Activated CD4-positive, alpha-beta T cell treated with anti-CD3 and anti-CD28 coated beads, Interleukin-2, Interleukin-4, amounts not matched to agents 100 ng/mL and 50 ng/mL, durations not matched to agents 16 hours and 8 hours (primary cell): ENCODE data around the gene LCN10.

Experiments used
- DNase-seq: peaks from one replicate; pipeline ENCODE4 v3.0.0-alpha.2; 2020; ENCODE audit warnings: low spot score

The LCN10 gene

GRCh38 chr9:136700959-136701667, 41.6 kb downstream of the LCN10 start:
- DNase-seq = peak; percentile 82

GRCh38 chr9:136700304-136700703, 42.4 kb downstream of the LCN10 start:
- DNase-seq = no peak

GRCh38 chr9:136698635-136699246, 44.0 kb downstream of the LCN10 start:
- DNase-seq = no peak

- no peak for DNase-seq
These were observed 44.8 kb downstream of the LCN10 start for GRCh38 chr9:136697821-136698526.

GRCh38 chr9:136697146-136697820, 45.5 kb downstream of the LCN10 start:
- DNase-seq = no peak

- DNase-seq = no peak
These were observed 46.2 kb downstream of the LCN10 start for GRCh38 chr9:136696502-136696901.

GRCh38 chr9:136695955-136696354, 46.8 kb downstream of the LCN10 start:
- DNase-seq = no peak

- DNase-seq = no peak
These were observed 47.3 kb downstream of the LCN10 start for GRCh38 chr9:136695435-136695895.

- no peak for DNase-seq
These were observed 47.9 kb downstream of the LCN10 start for GRCh38 chr9:136694872-136695247.

- peak; percentile 25 for DNase-seq
These were observed 48.4 kb downstream of the LCN10 start for GRCh38 chr9:136694163-136694871.

GRCh38 chr9:136693490-136694162, 49.1 kb downstream of the LCN10 start:
- DNase-seq = no peak

- DNase-seq = no peak
These were observed 49.6 kb downstream of the LCN10 start for GRCh38 chr9:136693135-136693489.

- no peak for DNase-seq
These were observed 50.3 kb downstream of the LCN10 start for GRCh38 chr9:136692185-136693134.

GRCh38 chr9:136691316-136692184, 51.2 kb downstream of the LCN10 start:
- DNase-seq = no peak

GRCh38 chr9:136690806-136691261, 51.9 kb downstream of the LCN10 start:
- no peak for DNase-seq

GRCh38 chr9:136690104-136690805, 52.5 kb downstream of the LCN10 start:
- no peak for DNase-seq

GRCh38 chr9:136689108-136689460, 53.7 kb downstream of the LCN10 start:
- no peak for DNase-seq

GRCh38 chr9:136688274-136689107, 54.2 kb downstream of the LCN10 start:
- no peak for DNase-seq
